T-helper 2 cell treated with Interferon-gamma antibody and Interleukin-4, amounts not matched to agents 100 ng/mL and 5 ng/mL, for 36 hours (primary cell): ENCODE data around the gene ZMYND10. TPM values are rescaled to one million over a fixed set of nuclear protein-coding genes. Genes with fewer than 3 reads are reported as not detected.

ENCODE experiments used
- intact Hi-C: fragments of 100-400 bp; cut with micrococcal nuclease; formaldehyde crosslinking; loops from one replicate; pipeline ENCODE4 v1.15.1; 2023
- total RNA-seq: library from RNA; stranded (reverse); gene quantifications from 2 replicates; pipeline ENCODE4 v1.2.3, GENCODE V29; 2022

ZMYND10 gene
- total RNA-seq, 1 donor from 2014 or later: 3.6 TPM

DNA sequence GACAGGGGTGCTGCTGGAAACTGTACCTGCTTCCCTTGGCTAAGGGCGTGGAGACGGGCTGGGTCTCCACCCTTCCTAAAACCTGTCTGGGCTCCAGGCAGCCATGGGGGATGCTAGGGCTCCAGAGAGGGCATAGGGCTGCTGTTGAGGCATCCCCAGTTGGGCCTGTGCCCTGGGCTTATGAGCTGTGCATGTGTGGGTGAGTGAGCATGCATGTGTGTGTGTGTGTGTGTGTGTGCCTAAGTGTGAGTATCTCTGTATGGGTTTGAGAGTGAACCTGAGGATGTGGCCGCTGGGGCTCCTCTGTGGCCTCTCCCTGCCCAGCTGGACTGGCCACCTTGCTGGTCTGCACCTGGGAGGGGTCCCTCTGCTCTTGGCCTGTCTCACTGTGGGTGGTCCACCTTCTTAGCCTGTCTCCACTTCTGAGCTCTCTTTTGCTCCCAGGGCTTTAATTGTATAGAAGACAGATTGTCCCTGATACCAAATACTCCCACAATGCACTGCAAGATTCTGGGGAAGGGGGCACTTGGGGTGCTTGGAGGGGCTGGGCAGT lies 25.7 kb upstream of the ZMYND10 start:
- intact Hi-C loops: no loop called here

DNA sequence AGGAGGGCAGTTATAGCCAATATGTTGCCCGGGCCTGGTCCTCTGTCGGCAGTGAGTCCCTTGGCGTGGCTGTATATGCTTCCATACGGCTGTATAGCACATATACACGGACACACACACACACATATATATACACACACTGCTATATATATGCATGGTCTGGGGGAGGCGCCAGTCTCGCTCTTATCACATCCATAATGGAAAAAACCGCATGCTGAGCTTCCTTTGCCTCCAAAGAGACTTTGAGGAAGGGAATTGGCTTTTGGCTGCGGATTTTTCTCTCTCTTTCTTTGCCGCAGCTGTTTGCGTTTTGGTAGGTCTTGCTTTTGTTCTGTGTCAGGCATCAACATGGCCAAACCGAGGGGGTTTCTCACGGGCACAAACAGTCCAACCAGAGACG lies 25.1 kb upstream of the ZMYND10 start:
- intact Hi-C loops: no loop called here

DNA sequence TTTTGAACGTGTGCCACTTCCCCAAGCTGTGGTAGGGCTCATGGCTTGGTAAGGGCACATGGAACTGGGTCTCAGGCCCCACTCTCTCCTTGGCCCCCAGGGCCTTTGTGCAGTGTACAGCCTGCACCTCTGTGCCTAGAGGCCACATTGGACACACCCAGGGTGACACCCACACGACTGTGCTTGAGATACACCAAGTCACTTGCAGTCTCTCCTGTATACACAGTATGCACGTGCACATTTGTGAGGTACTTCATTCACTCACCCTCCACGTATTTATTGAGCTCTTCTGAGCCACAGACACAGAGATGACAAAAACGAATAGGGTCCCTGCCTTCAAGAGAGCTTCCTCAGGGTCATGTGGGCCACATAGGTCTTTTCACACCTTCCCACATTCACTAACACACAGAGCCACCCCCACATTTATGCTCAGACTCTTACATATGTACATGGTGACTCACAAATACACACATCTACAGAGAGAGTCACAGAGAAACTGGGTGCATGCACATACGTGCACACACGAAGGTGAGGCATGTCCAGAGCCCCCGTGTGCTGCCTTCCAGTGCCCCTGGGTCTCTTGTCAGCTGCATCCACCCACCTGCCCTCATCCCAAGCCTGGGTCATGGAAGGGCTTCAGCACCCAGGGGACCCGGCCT lies 23.6 kb upstream of the ZMYND10 start:
- intact Hi-C loops: no loop called here

DNA sequence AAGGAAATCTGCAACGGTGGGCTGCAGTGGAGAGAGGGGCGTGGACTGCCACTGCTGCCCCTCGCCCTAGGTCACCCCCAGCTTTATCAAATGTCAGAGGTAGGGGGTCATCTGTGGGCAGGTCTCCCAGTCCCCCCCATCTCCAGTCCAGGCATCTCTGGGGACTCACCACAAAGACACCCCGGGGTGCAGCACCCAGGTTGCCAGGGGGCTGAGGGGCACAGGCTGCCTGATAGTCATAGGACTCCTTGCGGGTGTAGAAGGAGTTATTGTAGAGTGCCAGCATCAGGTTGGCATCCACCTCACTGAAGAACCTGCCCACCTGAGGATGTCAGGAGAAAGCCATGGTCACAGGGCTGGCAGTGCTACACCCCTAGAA lies 20.3 kb upstream of the ZMYND10 start:
- intact Hi-C loops: loop anchor here (2.0 kb wide), 1 partner anchor 15 kb away; the partner anchor contains the start of genes CYB561D2 and NPRL2

DNA sequence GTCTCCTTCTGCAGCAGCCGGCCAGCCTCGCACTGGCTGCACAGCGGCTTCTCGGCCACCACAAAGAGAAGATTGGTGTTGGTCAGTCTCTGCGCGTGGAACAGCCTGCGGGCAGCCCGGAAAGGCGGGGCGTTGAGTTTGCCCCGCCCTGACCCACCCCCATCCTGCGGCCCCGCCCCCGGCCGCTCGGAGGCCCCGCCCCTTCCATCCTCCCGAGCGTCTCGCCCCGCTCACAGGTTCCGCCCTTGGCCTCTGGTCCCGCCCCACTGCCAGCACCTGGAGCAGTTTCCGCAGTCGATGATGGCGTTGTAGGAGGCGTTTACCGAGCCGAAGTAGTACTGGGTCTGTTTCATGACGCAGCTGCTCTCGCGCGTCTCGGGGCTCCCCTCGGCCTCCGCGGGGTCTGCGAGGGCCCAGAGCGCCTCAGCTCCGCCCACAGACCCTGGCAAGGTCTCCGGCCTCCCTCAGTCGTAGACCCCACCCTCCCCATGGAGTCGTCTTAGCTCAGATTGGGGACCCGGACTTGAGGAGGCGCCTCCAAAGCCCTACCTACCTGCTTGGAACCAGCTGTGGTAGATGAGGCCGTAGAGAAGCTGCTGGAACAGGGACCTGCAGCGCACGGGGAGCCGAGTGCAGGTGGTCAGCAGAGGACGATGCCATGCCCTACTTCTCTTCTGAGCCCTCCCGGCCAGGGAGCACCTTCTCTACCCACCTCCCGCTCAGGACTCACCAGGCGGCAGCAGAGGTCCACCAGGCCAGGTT lies 19.7 kb upstream of the ZMYND10 start:
- intact Hi-C loops: loop anchor here (2.0 kb wide), 1 partner anchor 14 kb away; the partner anchor contains the start of genes CYB561D2 and NPRL2

DNA sequence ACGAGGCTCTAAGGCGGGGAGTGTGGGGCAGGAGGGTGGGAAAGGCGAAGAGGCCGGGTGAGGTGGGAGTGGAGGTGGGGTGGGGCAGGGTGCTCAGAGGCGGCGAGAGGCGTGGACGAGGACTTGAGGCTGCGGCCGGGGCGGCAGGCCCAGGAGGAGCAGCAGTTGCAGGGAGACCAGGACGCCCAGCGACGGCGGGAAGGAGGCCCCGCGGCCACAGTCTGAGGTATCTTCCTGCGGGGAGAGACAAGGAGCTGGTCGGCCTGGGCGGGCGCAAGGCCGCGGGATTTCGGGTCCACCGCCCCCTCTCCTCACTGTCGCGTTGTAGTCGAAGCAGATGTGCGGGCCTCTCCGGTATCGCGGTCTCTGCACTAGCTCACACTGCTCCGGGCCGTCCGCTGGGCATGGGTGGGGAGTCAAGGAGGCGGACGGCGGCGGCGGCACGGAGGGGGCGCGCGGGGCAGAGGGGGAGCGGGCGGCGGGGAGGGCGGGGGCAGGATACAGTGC lies 19.1 kb upstream of the ZMYND10 start:
- intact Hi-C loops: loop anchor here (2.0 kb wide), 1 partner anchor 14 kb away; the partner anchor contains the start of genes CYB561D2 and NPRL2

DNA sequence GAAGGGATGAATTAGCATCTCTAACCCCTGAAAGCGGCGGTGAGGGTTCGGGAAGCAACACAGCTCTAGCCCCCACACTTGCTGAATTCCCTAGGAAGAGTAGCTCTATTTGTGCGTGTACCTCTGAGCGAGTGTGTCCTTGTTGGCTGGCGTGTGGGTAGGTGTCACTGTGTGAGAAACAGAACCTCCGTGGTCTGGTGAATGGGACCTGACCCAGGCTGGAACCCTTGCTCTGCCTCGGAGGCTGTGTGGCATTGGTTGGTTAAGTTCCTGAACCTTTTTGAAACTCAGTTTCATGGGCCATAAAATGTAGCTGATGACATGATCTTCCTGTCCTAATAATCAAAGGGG lies 14.2 kb upstream of the ZMYND10 start:
- intact Hi-C loops: loop anchor here (1.0 to 2.0 kb wide), 2 partner anchors 8 to 23 kb away; no protein-coding TSS in a partner anchor

DNA sequence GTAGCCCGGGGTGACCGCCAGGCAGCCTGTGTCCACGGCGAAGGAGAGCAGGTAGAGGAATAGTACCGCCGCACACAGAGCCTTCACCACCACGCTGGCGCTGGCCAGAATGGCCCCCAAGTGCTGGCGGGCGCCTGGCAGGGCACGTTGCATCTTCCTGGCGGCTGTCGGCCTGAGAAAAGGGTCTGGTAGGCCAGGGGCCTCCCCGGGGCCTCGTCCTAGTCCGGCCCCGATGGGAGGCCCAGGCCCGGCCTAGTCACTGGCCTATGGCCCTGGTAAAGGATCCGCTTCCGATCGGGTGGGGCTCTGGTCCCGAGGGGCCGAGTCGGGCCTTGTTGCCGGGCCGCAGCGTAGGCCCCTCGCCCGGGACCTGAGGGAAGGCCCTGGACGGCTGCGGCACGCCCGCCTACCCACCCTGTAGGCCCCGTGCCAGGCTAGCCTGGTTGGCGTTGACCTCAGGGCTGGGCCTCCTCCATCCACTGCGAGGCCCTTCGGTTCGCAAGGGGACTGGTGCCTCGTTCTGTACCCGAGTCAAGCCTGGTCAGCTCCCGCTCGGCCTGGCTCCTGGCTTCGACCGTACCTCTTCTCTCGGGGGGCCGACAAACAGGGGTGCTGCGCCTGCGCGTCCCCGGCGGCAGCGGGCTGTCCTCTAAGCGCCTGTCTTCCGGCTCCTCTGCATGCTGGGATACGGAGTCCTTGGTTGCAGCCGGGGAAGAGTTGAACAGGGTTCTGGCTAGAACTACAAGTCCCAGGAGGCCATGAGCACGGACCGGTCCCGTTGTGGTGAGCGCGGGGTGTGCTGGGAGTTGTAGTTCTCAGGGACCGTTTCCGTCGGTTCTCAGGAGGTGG lies 13.6 kb upstream of the ZMYND10 start, which contains the start of gene TMEM115:
TMEM115 (minus strand) TSS at position 611 of the 849 bp plus-strand sequence; CDS start at position 153, 458 bp downstream.
- intact Hi-C loops: loop anchor here (1.0 to 2.0 kb wide), 2 partner anchors 8 to 22 kb away; no protein-coding TSS in a partner anchor

DNA sequence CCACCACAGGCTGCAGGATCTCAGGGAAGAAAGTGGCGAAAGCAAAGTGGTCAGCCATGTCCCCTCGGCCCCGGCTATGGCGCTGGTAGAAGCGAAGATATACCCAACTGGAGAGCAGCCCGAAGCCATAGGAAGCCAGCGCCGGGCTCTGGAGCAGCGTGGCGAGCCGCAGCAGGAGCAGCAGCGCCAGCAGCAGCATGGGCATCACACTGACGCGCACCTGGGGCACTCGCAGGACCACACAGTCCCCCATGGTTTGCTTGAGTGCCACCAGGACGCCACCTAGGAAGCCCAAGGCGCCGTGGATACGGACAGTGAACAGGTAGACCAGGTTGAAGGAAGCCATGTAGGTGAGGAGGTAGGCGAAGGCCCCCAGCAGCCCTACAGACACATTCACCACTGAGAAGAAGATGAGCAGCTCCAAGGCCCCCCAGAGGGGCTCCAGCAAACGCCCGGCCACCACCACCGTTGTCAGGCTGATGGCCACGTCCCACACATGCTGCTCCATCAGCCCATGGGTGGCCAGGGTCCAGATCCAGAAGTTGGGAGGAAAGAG lies 12.9 kb upstream of the ZMYND10 start:
- intact Hi-C loops: loop anchor here (2.0 kb wide), 1 partner anchor 22 kb away; no protein-coding TSS in a partner anchor

DNA sequence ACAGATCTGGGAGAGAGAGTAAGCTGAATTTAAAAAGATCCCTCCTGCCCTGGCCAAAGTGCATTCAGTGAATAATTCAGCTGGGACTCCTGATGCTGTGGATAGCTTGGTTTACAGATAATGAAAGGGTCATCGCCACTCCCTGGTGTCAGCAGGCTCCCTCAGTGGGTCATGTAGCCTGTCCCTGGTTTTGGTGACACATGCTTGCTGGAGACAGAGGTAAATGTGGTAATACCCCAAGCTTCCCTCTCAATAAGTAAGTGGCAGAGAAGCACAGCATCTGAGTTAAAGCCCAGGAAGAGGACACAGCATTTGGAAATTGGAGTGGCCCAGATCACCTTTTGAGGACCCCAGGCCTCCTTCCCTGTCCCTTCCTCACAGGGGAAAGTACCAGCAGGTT lies 11.9 kb upstream of the ZMYND10 start:
- intact Hi-C loops: no loop called here

DNA sequence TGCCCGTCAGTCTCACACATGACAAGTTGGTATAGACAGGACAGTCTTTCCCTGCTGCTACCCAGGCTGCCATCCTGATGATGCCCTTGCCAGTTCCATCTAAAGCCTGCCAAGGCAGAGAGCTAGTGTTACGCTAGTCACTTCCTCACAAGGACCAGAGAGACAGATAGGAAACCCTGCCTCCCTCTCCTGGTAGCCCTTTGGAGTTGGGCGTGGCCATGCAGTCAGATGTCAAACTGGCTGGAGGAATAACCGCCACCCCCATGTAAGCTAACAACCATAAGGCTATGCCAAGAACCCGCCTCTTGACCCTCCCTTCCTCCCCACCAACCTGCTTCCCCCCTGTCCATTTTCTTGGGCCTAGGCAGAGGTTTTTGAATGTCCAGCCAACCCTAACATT lies 11.0 kb upstream of the ZMYND10 start:
- intact Hi-C loops: no loop called here

DNA sequence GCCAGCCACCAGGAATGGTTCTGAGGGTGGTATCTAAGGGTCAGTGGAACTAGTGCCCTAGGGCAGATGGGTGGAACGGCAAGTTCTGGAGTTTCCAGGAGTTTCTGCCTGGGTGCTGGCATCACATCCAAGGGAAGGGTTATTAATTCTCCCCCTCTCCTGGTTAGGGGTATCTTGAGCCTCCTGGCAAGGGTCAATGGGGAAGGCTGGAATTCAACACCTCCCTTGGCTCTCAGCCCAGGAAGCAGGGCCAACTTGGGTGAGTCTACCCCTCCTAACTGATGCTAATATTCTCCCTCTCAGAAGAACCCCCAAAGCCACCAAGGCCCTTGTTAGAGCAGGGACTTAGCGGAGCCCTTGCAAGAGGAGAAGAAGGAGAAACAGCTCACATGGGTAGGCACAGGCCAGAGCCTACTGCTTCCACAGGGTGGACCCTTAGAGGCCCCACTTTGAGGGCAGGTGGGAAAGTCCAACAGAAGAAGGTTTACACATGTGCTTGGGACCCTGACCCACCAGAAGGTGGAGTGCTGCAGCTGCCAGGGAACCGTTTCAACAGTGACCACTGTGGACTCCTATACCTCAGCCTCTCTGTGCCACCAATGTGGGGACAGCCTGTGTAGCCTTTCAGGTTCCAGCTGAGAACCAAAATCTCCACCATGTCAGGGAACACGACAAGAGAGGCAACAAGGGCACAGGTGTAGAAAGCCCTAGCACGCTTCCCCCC lies 10.5 kb upstream of the ZMYND10 start:
- intact Hi-C loops: no loop called here

DNA sequence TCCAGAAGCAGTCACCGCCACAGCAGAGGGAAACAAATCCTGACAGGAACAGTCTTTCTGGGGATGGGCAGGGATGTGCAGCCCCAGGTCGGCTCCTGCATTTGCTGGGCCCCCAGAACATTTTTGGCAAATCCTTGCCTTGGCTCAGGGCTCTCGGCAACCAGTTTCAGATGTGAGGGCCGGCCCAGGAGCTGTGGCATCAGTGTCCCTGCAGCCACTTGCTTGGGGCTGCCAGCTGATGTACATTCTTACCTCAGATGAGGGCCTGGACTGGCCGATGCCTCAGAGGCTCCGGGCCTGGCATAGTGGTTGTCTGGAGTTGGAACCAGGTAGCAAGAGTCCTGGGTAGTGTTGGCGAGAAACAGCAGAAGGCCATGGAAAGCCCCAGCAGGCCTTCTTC lies 9.3 kb upstream of the ZMYND10 start:
- intact Hi-C loops: no loop called here

DNA sequence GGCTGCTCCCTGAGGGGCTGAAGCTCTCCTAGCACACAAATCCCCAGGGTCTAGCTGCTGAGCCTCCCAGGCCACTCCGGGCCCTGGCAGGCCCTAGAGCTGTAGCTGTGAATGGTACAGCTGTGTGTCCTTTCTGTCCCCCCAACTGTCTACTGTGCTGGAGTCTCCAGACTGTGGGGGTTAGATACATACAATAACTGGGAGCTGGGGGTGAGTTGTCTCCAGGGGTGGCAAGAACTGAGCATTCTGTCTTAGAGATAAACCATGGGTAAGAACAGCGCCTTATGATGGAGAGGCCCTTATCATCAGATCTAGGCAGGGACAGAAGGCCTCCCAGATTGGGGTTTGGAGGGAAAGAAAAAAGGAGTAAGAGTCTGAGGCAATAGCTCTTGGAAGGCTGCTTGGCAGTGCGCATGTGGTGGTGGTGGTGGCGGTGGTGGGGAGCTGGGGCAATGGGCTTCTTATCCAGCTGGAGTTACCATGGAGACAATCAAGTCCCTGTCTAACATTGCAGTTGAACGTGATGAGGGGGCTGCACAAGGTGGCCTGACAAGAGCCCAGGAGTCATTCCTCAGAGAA lies 8.7 kb upstream of the ZMYND10 start:
- intact Hi-C loops: no loop called here

DNA sequence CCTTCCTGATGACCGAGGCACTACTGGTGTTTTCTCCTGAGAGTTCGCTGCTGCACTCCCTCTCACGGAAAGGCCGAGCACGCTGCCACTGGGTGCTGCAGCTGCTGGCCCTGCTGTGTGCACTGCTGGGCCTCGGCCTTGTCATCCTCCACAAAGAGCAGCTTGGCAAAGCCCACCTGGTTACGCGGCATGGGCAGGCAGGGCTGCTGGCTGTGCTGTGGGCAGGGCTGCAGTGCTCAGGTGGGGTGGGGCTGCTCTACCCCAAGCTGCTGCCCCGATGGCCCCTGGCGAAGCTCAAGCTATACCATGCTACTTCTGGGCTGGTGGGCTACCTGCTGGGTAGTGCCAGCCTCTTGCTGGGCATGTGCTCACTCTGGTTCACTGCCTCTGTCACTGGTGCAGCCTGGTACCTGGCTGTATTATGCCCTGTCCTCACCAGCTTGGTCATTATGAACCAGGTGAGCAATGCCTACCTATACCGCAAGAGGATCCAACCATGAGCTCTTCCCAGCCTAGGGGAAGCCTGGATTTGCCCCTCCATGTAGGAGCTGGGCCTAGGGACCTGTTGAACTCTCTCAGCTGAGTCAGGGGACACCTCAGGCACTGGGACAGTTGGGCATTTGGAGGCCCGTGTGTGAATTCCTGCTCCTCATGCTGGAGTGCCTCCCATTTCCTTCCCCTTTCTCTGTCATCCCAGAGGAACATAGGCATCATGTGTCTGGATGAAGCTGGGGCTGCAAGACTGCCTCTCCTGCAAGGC lies 7.9 kb upstream of the ZMYND10 start:
- intact Hi-C loops: no loop called here

DNA sequence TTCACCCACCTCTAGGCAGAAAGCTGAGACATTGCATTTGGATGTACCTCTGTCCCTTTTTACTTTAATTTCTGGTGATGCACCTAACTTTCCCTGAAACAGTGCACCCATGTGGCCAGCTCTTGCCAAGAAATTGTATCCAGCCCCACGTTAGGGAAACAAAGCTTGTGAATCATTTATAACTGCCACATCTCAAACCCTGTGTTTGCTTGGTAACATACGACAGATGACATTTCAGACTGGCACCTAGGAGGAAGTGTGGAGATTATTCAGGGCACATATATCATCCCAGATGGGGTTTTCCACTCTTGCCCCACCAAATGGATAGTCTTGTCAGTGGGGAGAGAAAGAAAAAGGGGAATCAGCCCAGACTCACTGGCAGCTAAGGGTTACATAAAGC lies 7.2 kb upstream of the ZMYND10 start:
- intact Hi-C loops: no loop called here

DNA sequence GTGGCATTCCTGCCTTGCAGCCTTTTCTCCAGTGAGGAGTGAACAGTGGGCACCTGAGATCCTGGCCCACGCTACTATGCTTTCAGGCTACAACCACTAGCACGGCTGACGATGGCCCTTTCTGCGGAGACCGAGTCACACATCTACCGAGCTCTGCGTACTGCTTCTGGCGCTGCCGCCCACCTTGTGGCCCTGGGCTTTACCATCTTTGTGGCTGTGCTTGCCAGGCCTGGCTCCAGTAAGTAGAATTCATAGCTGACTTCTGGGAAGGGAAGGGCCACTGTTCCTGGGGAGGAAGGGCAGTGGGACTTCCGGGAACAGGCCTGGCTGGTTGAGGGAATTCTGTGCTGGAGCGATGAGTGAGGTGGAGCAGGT lies 5.8 kb upstream of the ZMYND10 start:
- intact Hi-C loops: loop anchor here (1.0 to 2.0 kb wide), 3 partner anchors 8 to 53 kb away; partner anchors contain the start of genes HYAL3, NAA80 and TMEM115

DNA sequence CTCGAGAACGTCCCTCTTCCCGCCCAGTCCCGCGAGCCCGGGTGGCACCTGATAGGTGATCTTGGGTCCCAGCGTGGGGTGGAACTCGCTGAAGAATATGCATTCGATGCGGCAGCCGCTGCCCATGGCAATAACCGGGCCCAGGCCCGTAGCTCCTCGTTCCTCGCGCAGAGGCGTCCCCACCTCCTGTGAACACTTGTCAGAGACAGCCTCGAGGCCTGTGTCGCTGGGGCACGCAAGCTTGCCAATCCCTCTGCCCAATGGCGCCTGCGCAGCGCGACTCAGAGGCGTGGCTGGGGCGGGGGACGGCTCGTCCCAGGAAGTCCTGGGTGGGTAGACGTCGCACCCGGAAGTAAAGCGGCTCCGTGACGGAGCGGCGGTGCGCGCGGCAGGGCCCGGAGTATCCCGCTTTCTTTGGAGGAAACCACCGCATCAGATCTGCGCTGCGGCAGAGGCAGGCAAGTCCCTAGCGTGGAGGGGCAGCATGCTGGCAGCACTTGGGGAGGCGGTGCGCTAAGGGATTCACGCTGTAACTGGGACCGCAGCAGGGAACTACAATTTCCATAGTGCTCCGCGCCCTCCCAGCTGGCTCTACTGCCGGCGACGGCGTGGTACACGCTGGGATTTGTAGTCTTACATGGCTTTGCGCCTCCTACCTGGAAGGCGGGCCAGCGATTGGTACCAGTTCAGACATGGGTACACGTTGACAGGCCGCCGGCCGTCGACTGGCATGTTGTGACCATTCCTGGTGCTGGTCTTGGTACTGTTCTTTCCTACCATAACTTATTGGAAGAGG lies 5.2 kb upstream of the ZMYND10 start, which contains the start of the genes CYB561D2 and NPRL2:
CYB561D2 (plus strand) TSS at position 336 of the 796 bp plus-strand sequence. CDS start 572 bp downstream, outside the sequence.
NPRL2 (minus strand) TSS at position 249 of the 796 bp plus-strand sequence; CDS start at position 126, 123 bp downstream.
- intact Hi-C loops: loop anchor here (1.0 to 2.0 kb wide), 5 partner anchors 9 to 58 kb away; partner anchors contain the start of genes HYAL3, IFRD2, NAA80 and TMEM115
